ENCODE measurements around the gene KLHL26. TPM values are rescaled to one million over a fixed set of nuclear protein-coding genes. Genes with fewer than 3 reads are reported as not detected.

Gene KLHL26
- total RNA-seq, 4 donors from 2014 or later, result 6.7 to 29.0 (median 12.1) TPM

- no peak for TF ChIP-seq CTCF (IDR thresholded peaks at IDR 0.05; ENCODE audit: low read depth)
Measured at GRCh38 chr19:18708452-18709231, 71.8 kb downstream of the KLHL26 start.

- no peak for TF ChIP-seq CTCF (IDR thresholded peaks at IDR 0.05; ENCODE audit: low read depth)
Measured at GRCh38 chr19:18709546-18709945, 72.7 kb downstream of the KLHL26 start.

GRCh38 chr19:18710186-18710585 is 73.4 kb downstream of the KLHL26 start:
- no peak for TF ChIP-seq CTCF (IDR thresholded peaks at IDR 0.05; ENCODE audit: low read depth)

GRCh38 chr19:18710996-18711751 is 74.3 kb downstream of the KLHL26 start:
- no peak for TF ChIP-seq CTCF (IDR thresholded peaks at IDR 0.05; ENCODE audit: low read depth)

- TF ChIP-seq CTCF (IDR thresholded peaks at IDR 0.05; ENCODE audit: low read depth), result no peak
Measured at GRCh38 chr19:18711893-18712292, 75.1 kb downstream of the KLHL26 start.

- TF ChIP-seq CTCF (IDR thresholded peaks at IDR 0.05; ENCODE audit: low read depth), result no peak
Measured at GRCh38 chr19:18712981-18713380, 76.2 kb downstream of the KLHL26 start.

- no peak for TF ChIP-seq CTCF (IDR thresholded peaks at IDR 0.05; ENCODE audit: low read depth)
Measured at GRCh38 chr19:18713550-18714117, 76.8 kb downstream of the KLHL26 start.

Measured in subcutaneous adipose tissue (tissue), 4 donors.